Activated CD8-positive, alpha-beta memory T cell treated with anti-CD3 and anti-CD28 coated beads, Interleukin-2, amount 50 U/mL, for 1 hour (primary cell): ENCODE measurements around the gene ENHO.
A peak's percentile ranks its signal among the peaks of the same experiment; 100 is the strongest.
"Not testable (repeated sequence)": the region's sequence is repeated elsewhere in the genome, so short reads cannot be mapped to it uniquely, and the experiment has no call there.

Experiments
- DNase-seq: peaks from one replicate; pipeline ENCODE4 v3.0.0-alpha.2; 2020; ENCODE audit errors: extremely low read depth

ENHO gene

GRCh38 chr9:34555500-34555899, 32.7 kb upstream of the ENHO start:
- no peak for DNase-seq

- DNase-seq, result no peak
These were observed 32.2 kb upstream of the ENHO start for GRCh38 chr9:34555002-34555348.

- DNase-seq, result no peak
These were observed 31.6 kb upstream of the ENHO start for GRCh38 chr9:34554211-34555001.

- no peak for DNase-seq
These were observed 30.8 kb upstream of the ENHO start for GRCh38 chr9:34553511-34554021.

GRCh38 chr9:34552986-34553385, 30.2 kb upstream of the ENHO start:
- DNase-seq, result no peak

- DNase-seq, result no peak
These were observed 29.8 kb upstream of the ENHO start for GRCh38 chr9:34552606-34552981.

GRCh38 chr9:34551751-34552605, 29.2 kb upstream of the ENHO start:
- DNase-seq, result no peak

- no peak for DNase-seq
These were observed 28.0 kb upstream of the ENHO start for GRCh38 chr9:34550681-34551270.

- DNase-seq, result no peak
These were observed 27.4 kb upstream of the ENHO start for GRCh38 chr9:34550016-34550680.

- DNase-seq, result no peak
These were observed 26.6 kb upstream of the ENHO start for GRCh38 chr9:34549407-34549732.

GRCh38 chr9:34547960-34548611, 25.3 kb upstream of the ENHO start:
- DNase-seq, result no peak

- peak; percentile 7 for DNase-seq
These were observed 24.3 kb upstream of the ENHO start for GRCh38 chr9:34546834-34547827.

- no peak for DNase-seq
These were observed 23.5 kb upstream of the ENHO start for GRCh38 chr9:34546102-34546833.

GRCh38 chr9:34545497-34545896, 22.7 kb upstream of the ENHO start:
- no peak for DNase-seq

GRCh38 chr9:34544035-34544434, 21.2 kb upstream of the ENHO start:
- DNase-seq, result no peak

- no peak for DNase-seq
These were observed 18.8 kb upstream of the ENHO start for GRCh38 chr9:34541540-34541939.

GRCh38 chr9:34540827-34541226, 18.0 kb upstream of the ENHO start:
- no peak for DNase-seq

- DNase-seq, result no peak
These were observed 13.9 kb upstream of the ENHO start for GRCh38 chr9:34536685-34537084.

- DNase-seq, result not testable (repeated sequence)
These were observed 9.3 kb upstream of the ENHO start for GRCh38 chr9:34532041-34532440.

GRCh38 chr9:34526026-34526425, 3.2 kb upstream of the ENHO start:
- no peak for DNase-seq
